HEK293T (cell line): Measurements from ENCODE around the gene SNX7.

Experiments used
- FOXK2 ChIP-seq: fragments of 450-650 bp; IDR thresholded peaks from 2 replicates; pipeline ENCODE4 v1.6.1; 2016; ENCODE audit warnings: mild to moderate bottlenecking
- FOXM1 ChIP-seq: fragments of 450-650 bp; IDR thresholded peaks from 2 replicates; pipeline ENCODE4 v1.6.1; 2017; ENCODE audit warnings: mild to moderate bottlenecking, borderline replicate concordance
- L3MBTL2 ChIP-seq: fragments of 450-650 bp; conservative IDR thresholded peaks from 2 replicates; pipeline ENCODE4 v1.6.1; 2016; ENCODE audit warnings: mild to moderate bottlenecking
- NFRKB ChIP-seq: fragments of 450-650 bp; IDR thresholded peaks from 2 replicates; pipeline ENCODE4 v1.6.1; 2016; ENCODE audit warnings: mild to moderate bottlenecking, moderate library complexity
- SP1 ChIP-seq: fragments of 450-650 bp; IDR thresholded peaks from 2 replicates; pipeline ENCODE4 v1.6.1; 2017

DNA sequence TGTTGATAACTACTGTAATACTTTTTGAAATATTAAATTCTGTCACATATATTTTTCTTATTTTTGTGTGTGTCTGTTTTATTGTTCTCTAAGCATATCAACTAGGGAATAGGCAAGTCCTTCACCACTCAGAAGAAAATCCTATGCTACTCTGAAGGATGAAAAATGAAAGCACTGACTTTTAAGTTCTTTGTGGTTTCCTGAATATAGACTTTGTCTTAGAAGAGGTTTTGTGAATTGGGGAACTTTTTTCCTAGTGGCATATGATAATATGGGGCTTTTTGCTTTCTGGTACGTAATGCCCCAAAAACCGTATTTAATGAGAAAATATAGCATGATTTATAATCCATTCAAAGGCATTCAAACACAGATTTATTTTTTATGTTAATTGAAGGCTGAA, 136.0 kb downstream of the SNX7 start:
- TF ChIP-seq FOXM1 (no peak), FOXK2 (no peak), SP1 (no peak), NFRKB (no peak), L3MBTL2 (no peak)
